SK-N-MC (cell line): ENCODE data around the gene THOP1.
A peak's percentile ranks its signal among the peaks of the same experiment; 100 is the strongest.

ENCODE experiments used
- DNase-seq: peaks from one replicate; pipeline ENCODE4 v3.0.0-alpha.2; 2011; ENCODE audit warnings: low read depth, low spot score
- H3K27ac ChIP-seq: fragments of 200-600 bp; sonication (generic); 2 replicates; pipeline ENCODE4 v1.5.1; 2016; ENCODE audit warnings: mixed run types
- H3K36me3 ChIP-seq: fragments of 200-600 bp; sonication (generic); 2 replicates; pipeline ENCODE4 v1.6.1; 2017; ENCODE audit warnings: antibody characterized with exemption, low read length, mixed read lengths; ENCODE audit not compliant: insufficient read depth
- H3K4me3 ChIP-seq: fragments of 200-600 bp; sonication (generic); 2 replicates; pipeline ENCODE4 v1.5.1; 2016
- H3K9ac ChIP-seq: fragments of 200-600 bp; sonication (generic); 2 replicates; pipeline ENCODE4 v1.8.0; 2017; ENCODE audit warnings: mixed run types, mixed read lengths; ENCODE audit not compliant: insufficient read length
- H3K9me3 ChIP-seq: fragments of 200-600 bp; sonication (generic); 2 replicates; pipeline ENCODE4 v1.6.1; 2017; ENCODE audit warnings: low read depth, mild to moderate bottlenecking, antibody characterized with exemption, low read length, moderate library complexity, mixed read lengths
- EZH2 ChIP-seq: fragments of 200-600 bp; sonication (generic); IDR thresholded peaks from one replicate; pipeline ENCODE4 v1.6.1; 2017; ENCODE audit warnings: antibody characterized with exemption
- FOXP2 ChIP-seq: optimal IDR thresholded peaks from 2 replicates; pipeline ENCODE3; 2011; ENCODE audit warnings: mild to moderate bottlenecking, moderate library complexity; ENCODE audit not compliant: insufficient read depth; ENCODE audit errors: extremely low read length, control extremely low read depth
- POLR2AphosphoS5 ChIP-seq: IDR thresholded peaks from 2 replicates; pipeline ENCODE4 v1.6.1; 2012; ENCODE audit warnings: mild to moderate bottlenecking, low read depth, low read length, borderline replicate concordance

Gene THOP1

GRCh38 chr19:2840794-2841791 is 55.8 kb downstream of the THOP1 start, which contains the start of gene ZNF555:
TSS of gene ZNF555 (plus strand) at chr19:2841475. CDS start at chr19:2841573, 98 bp downstream.
- Histone ChIP-seq H3K9me3 (peaks cover 9% of the 10 kb centered on the region; the same call in 1 of the 2 replicates), H3K9ac (peak within 1 kb of the TSS; percentile 88), H3K4me3 (peak within 1 kb of the TSS; percentile 88), H3K36me3 (peaks cover 7% of the 10 kb centered on the region; the same call in 1 of the 2 replicates), H3K27ac (peak within 1 kb of the TSS; percentile 92)
- DNase-seq: peak; percentile 94
- TF ChIP-seq POLR2AphosphoS5 (peak; percentile 76; the same call in 1 of the 2 replicates), FOXP2 (no peak), EZH2 (no peak)

- no peak for DNase-seq
- no peak for TF ChIP-seq EZH2
- no peak for TF ChIP-seq POLR2AphosphoS5
- no peak for TF ChIP-seq FOXP2
- Histone ChIP-seq H3K4me3 (peak overlapping the region; percentile 88), H3K27ac (no peak overlapping the region), H3K36me3 (peaks cover 7% of the 10 kb centered on the region), H3K9me3 (peaks cover 9% of the 10 kb centered on the region; the same call in 1 of the 2 replicates), H3K9ac (peak overlapping the region; percentile 73)
These were observed 56.7 kb downstream of the THOP1 start for GRCh38 chr19:2841855-2842574.

- no peak overlapping the region for H3K27ac ChIP-seq
- no peak overlapping the region for H3K9ac ChIP-seq
- no peak for DNase-seq
- peaks cover 10% of the 10 kb centered on the region for H3K36me3 ChIP-seq
- H3K9me3 ChIP-seq: peaks cover 9% of the 10 kb centered on the region; the same call in 1 of the 2 replicates
- H3K4me3 ChIP-seq: no peak overlapping the region
- no peak for TF ChIP-seq FOXP2
- TF ChIP-seq POLR2AphosphoS5: no peak
- TF ChIP-seq EZH2: no peak
These were observed 59.8 kb downstream of the THOP1 start for GRCh38 chr19:2845107-2845506.

- no peak overlapping the region for H3K9ac ChIP-seq
- peaks cover 22% of the 10 kb centered on the region for H3K36me3 ChIP-seq
- TF ChIP-seq POLR2AphosphoS5: no peak
- no peak for TF ChIP-seq EZH2
- TF ChIP-seq FOXP2: no peak
- no peak overlapping the region for H3K27ac ChIP-seq
- no peak overlapping the region for H3K4me3 ChIP-seq
- no peak for DNase-seq
- H3K9me3 ChIP-seq: peaks cover 10% of the 10 kb centered on the region
These were observed 61.0 kb downstream of the THOP1 start for GRCh38 chr19:2846180-2846894.

GRCh38 chr19:2847507-2847906 is 62.2 kb downstream of the THOP1 start:
- Histone ChIP-seq H3K27ac (no peak overlapping the region), H3K9me3 (peaks cover 20% of the 10 kb centered on the region), H3K36me3 (peaks cover 34% of the 10 kb centered on the region), H3K9ac (no peak overlapping the region), H3K4me3 (no peak overlapping the region)
- no peak for DNase-seq
- TF ChIP-seq FOXP2: no peak
- no peak for TF ChIP-seq POLR2AphosphoS5
- no peak for TF ChIP-seq EZH2

GRCh38 chr19:2848616-2849015 is 63.3 kb downstream of the THOP1 start:
- Histone ChIP-seq H3K4me3 (no peak overlapping the region), H3K36me3 (peaks cover 45% of the 10 kb centered on the region), H3K27ac (no peak overlapping the region), H3K9ac (no peak overlapping the region), H3K9me3 (peaks cover 31% of the 10 kb centered on the region)
- no peak for DNase-seq
- no peak for TF ChIP-seq EZH2
- TF ChIP-seq POLR2AphosphoS5: no peak
- TF ChIP-seq FOXP2: no peak

GRCh38 chr19:2850256-2850925 is 65.1 kb downstream of the THOP1 start:
- DNase-seq: no peak
- H3K36me3 ChIP-seq: peaks cover 51% of the 10 kb centered on the region
- H3K9ac ChIP-seq: no peak overlapping the region
- H3K9me3 ChIP-seq: peaks cover 26% of the 10 kb centered on the region
- no peak overlapping the region for H3K27ac ChIP-seq
- no peak for TF ChIP-seq POLR2AphosphoS5
- no peak for TF ChIP-seq FOXP2
- TF ChIP-seq EZH2: no peak
- H3K4me3 ChIP-seq: no peak overlapping the region
